NCI-H2081 (cell line): ENCODE results near the gene KRTAP5-1.
"Not testable (repeated sequence)": the region's sequence is repeated elsewhere in the genome, so short reads cannot be mapped to it uniquely, and the experiment has no call there.

Experiments
- DNase-seq, 2 experiments: peaks; one replicate each; lab custom pipeline; 2025; lab: John Stamatoyannopoulos, UW

KRTAP5-1 gene

DNA sequence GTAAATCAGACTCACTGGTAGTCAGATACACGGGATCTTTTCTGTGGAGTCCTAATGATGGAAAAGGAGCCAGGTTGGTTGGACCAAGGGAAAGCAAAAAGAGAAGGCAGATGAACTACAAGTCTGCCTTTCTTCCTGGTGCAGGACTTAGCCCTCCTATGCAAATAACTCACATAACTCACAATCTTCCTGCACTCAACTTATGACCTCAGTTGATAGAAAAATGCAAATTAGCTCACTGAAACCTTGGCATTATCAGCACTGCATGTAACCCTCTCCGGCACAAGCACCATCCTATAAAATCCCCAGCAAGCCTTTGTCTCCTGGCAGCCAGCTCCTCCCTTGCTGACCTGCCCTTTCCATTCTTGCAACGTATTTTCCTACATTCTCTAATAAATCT lies 16.6 kb upstream of the KRTAP5-1 start:
- DNase-seq, result not testable (repeated sequence)

DNA sequence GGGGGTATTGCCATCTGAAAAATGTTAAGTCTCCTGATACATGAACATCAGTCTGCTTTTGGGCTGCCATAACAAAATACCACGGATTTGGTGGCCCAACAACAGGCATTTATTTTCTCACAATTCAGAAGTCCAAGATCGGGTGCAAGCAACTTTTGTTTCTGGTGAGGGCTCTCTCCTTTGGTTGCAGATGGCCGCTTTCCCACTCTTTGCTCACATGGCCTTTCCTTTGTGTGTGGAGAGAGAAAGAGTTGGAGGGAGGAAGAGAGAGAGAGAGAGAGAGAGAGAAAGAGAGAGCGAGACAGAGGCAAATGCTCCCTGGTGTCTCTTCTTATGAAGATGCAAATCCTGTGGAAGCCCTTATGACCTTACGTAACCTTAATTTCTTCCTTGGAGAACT lies 15.5 kb upstream of the KRTAP5-1 start:
- no peak for DNase-seq

- no peak for DNase-seq
Measured at GRCh38 chr11:1598816-1599215, 13.7 kb upstream of the KRTAP5-1 start.

GRCh38 chr11:1598406-1598805 lies 13.3 kb upstream of the KRTAP5-1 start:
- not testable (repeated sequence) for DNase-seq

- no peak for DNase-seq
Measured at GRCh38 chr11:1597994-1598380, 12.9 kb upstream of the KRTAP5-1 start, which contains the start of gene KRTAP5-2. TSS of gene KRTAP5-2 (minus strand) at chr11:1598294. CDS start at chr11:1598250, 44 bp downstream.

- no peak for DNase-seq
Measured at GRCh38 chr11:1597331-1597993, 12.4 kb upstream of the KRTAP5-1 start.

- DNase-seq, result not testable (repeated sequence)
Measured at GRCh38 chr11:1596576-1597121, 11.6 kb upstream of the KRTAP5-1 start.

- not testable (repeated sequence) for DNase-seq
Measured at GRCh38 chr11:1595994-1596575, 11.0 kb upstream of the KRTAP5-1 start.

DNA sequence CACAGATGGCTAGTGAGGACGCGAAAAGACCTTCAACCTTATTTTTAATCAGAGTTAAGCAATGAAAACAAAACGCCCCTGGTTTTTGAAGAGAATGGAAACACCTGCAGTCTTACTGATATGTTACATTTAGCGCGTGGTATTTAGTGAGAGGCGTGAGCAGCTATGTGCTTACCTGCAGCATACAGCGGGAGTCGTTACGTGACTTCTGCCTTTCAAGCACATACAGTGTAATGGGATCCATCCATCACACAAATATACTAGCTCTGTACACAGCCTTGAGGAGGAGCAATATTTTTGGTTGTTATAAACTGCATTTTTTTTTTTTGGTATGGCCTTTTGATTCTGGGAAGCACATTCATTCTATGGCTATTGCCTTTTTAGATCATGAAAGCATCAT lies 7.5 kb upstream of the KRTAP5-1 start:
- peak in 1 of 2 experiments; percentile 9 for DNase-seq

- DNase-seq, result no peak
Measured at GRCh38 chr11:1589996-1590395, 4.9 kb upstream of the KRTAP5-1 start.

GRCh38 chr11:1589191-1589963 lies 4.3 kb upstream of the KRTAP5-1 start:
- DNase-seq, result not testable (repeated sequence)

DNA sequence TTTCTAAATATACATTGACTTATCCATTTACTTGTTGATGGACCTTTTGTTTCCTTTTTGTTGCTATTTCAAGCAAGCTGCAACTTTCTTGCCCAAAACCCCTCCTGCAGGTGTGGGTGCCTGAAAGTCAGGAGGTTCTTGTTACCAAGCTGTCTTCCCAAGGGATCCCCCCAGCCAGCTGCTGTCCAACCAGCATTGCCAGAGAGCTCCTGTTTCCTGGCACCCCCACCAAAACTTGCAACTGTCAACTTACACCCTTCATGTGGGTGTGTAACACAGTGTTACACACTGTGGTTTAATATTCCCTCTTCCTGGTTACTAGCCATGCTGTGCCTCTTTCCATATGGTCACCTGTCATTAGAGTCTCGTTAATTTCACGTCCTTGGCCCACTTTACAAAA lies 1.6 kb upstream of the KRTAP5-1 start:
- DNase-seq, result no peak

- DNase-seq, result not testable (repeated sequence)
Measured at GRCh38 chr11:1582909-1583308, 2.2 kb downstream of the KRTAP5-1 start.

- no peak for DNase-seq
Measured at GRCh38 chr11:1581976-1582375, 3.1 kb downstream of the KRTAP5-1 start.

DNA sequence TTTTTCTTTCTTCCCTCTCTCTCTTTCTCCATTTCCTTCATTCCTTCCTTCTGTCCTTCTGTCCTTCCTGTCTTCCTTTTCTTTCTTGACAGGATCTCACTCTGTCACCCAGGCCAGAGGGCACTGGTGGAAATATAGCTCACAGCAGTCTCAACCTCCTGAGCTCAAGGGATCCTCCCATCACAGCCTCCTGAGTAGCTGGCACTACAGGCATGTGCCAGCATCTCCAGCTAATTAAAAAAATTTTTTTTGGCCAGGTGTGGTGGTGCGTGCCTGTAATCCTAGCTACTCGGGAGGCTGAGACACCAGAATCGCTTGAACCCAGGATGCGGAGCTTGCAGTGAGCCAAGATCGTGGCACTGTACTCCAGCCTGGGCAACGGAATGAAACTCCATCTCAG lies 8.3 kb downstream of the KRTAP5-1 start:
- no peak for DNase-seq

DNA sequence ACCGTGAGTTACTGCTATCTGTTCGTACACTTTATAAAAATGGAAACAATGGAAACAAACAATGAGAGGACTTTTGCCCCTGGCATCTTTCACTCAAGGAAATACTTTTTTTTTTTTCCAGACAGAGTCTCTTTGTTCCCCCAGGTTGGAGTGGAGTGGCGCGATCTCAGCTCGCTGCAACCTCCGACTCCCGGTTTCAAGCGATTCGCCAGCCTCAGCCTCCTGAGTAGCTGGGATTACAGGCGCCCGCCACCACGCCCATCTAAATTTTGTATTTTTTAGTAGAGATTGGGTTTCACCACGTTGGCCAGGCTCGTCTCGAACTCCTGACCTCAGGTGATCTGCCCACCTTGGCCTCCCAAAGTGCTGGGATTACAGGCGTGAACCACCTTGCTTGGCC lies 9.3 kb downstream of the KRTAP5-1 start:
- DNase-seq, result not testable (repeated sequence)

DNA sequence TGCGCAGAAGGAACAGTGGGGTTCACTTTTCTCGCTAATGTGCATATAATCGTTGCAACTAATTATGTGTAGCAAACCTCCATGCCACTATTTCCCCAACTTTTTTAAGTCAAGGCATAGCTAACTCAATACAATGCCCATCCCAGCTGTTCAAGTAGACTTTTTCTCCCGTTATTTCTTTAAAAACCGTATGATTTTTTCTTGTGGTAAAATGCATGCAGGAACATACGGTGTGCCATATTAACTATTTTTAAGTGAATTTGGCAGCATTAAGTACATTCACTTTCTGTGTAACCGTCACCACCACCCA lies 10.2 kb downstream of the KRTAP5-1 start:
- no peak for DNase-seq

- peak; percentile 43 to 79 for DNase-seq
Measured at GRCh38 chr11:1574238-1574932, 10.7 kb downstream of the KRTAP5-1 start.

GRCh38 chr11:1573903-1574237 lies 11.2 kb downstream of the KRTAP5-1 start:
- DNase-seq, result peak in 1 of 2 experiments; percentile 61

DNA sequence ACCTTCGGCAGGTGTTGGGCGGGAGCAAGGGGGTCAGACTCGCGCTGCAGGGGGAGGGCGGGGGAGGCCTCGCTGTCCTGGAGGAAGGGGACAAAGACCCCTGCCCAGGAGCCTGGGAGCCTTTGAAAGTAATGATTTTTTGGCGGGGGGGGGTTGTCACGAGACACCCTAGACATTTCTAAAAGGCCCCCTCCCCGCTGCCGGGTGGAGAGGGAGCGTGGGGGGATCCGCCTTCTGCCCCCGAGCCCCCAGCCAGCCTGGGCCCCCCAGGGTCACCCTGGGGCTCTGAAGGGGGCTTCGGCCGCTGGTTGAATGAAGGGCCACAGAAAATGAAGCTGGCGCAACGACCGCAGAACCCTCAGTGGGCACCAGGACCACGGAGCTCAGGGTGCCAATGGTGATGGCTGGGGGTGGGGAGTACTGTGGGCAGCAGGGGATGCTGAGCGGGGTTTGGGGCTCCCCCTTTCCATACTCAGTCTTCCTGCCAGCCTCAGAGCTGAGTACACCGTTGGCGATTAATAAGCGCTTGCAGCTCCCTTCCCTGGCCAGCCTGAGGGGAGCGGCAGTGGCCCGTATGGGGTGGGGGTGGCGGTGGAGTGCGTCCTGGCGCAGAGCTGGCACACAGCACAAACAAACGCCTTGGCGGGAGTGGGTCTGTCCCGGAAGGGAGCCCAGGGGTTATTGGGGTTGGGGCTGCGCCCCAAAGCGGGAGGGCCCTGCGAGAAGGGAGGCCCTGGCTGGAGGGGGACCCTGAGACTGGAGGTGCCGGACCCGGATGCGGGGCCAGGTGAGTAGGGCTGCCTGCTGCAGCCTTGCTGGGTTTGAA lies 11.8 kb downstream of the KRTAP5-1 start:
- peak; percentile 58 to 67 for DNase-seq
